HepG2 (cell line): ENCODE data around the gene HOXA1. TPM values are rescaled to one million over a fixed set of nuclear protein-coding genes. Genes with fewer than 3 reads are reported as not detected.

Experiments
- ARID2 ChIP-seq: sonication (generic); formaldehyde crosslinking; IDR thresholded peaks from 2 replicates; pipeline ENCODE4 v1.8.1; 2022; ENCODE audit warnings: mild to moderate bottlenecking, missing genetic modification reagents, borderline replicate concordance
- ARID3A ChIP-seq: IDR thresholded peaks from 2 replicates; pipeline ENCODE4 v1.6.1; 2012; ENCODE audit warnings: low read depth, low read length, improper control_type of control experiment
- BORCS8-MEF2B ChIP-seq: sonication (generic); formaldehyde crosslinking; IDR thresholded peaks from 2 replicates; pipeline ENCODE4 v1.8.0; 2022; ENCODE audit warnings: mild to moderate bottlenecking, missing genetic modification reagents
- CBX1 ChIP-seq: IDR thresholded peaks from one replicate; pipeline ENCODE4 v1.6.1; 2016; ENCODE audit warnings: antibody characterized with exemption, low read depth
- DPF2 ChIP-seq: sonication (generic); formaldehyde crosslinking; IDR thresholded peaks from 2 replicates; pipeline ENCODE4 v1.4.0; 2020; ENCODE audit warnings: mild to moderate bottlenecking, low read depth, missing genetic modification reagents, borderline replicate concordance
- GMEB1 ChIP-seq: sonication (generic); formaldehyde crosslinking; IDR thresholded peaks from 2 replicates; pipeline ENCODE4 v1.5.1; 2020; ENCODE audit warnings: missing genetic modification reagents, mild to moderate bottlenecking, borderline replicate concordance
- KMT2A ChIP-seq: sonication (generic); formaldehyde crosslinking; IDR thresholded peaks from 2 replicates; pipeline ENCODE4 v1.4.0; 2020; ENCODE audit warnings: missing genetic modification reagents
- NFE2L1 ChIP-seq: sonication (generic); formaldehyde crosslinking; IDR thresholded peaks from 2 replicates; pipeline ENCODE4 v1.4.0; 2020; ENCODE audit warnings: missing genetic modification reagents, mild to moderate bottlenecking, borderline replicate concordance
- PHB2 ChIP-seq: fragments of 450-650 bp; IDR thresholded peaks from 2 replicates; pipeline ENCODE4 v1.6.1; 2018; ENCODE audit not compliant: partially characterized antibody
- SMAD1 ChIP-seq: sonication (generic); formaldehyde crosslinking; IDR thresholded peaks from 2 replicates; pipeline ENCODE4 v1.4.0; 2020; ENCODE audit warnings: missing genetic modification reagents, low read depth, mild to moderate bottlenecking, borderline replicate concordance
- TRIM24 ChIP-seq: sonication (generic); formaldehyde crosslinking; IDR thresholded peaks from 2 replicates; pipeline ENCODE4 v1.8.0; 2022; ENCODE audit warnings: mild to moderate bottlenecking, missing genetic modification reagents
- U2AF2 ChIP-seq: fragments of 200-400 bp; formaldehyde crosslinking; IDR thresholded peaks from 2 replicates; pipeline ENCODE4 v1.6.1; 2017; ENCODE audit warnings: low read depth, mild to moderate bottlenecking, low read length
- polyA plus RNA-seq, 8 experiments: library from polyadenylated mRNA; depleted of rRNA in 3 of 8; stranded (reverse) in 7 of 8; unstranded in 1 of 8; fragments of >200 nt; fragmentation: Illumina TruSeq in 4 of 8; extraction: Trizol in 4 of 8; gene quantifications; 2 replicates each; pipeline versions ENCODE4 v1.2.1 to v1.2.3, GENCODE V29; 2011 to 2016; ENCODE audit warnings: low read depth in 4 of 8, missing spikeins in 1 of 8, mixed read lengths in 1 of 8; ENCODE audit not compliant: insufficient read depth in 1 of 8
- total RNA-seq, 5 experiments: library from RNA; depleted of rRNA; stranded (reverse); fragments of >200 nt; fragmentation: Illumina TruSeq; extraction: Trizol; gene quantifications; 2 replicates each; pipeline ENCODE4 v1.2.3, GENCODE V29; 2016; ENCODE audit warnings: low read depth in 1 of 5
- TF ChIP-seq, protein P1 (sequence below): sonication (generic); formaldehyde crosslinking; IDR thresholded peaks from 2 replicates; pipeline ENCODE4 v1.5.0; 2020; ENCODE audit warnings: mild to moderate bottlenecking, missing genetic modification reagents, borderline replicate concordance
- TF ChIP-seq, protein P2 (sequence below): sonication (generic); formaldehyde crosslinking; conservative IDR thresholded peaks from 2 replicates; pipeline ENCODE4 v1.5.0; 2020; ENCODE audit warnings: missing genetic modification reagents

Gene HOXA1
- total and polyA plus RNA-seq, 2 of the 13 experiments (the other 11 are each of a cell fraction or from before 2014, with no cell fraction given), result 0.18 to 0.20 TPM

DNA sequence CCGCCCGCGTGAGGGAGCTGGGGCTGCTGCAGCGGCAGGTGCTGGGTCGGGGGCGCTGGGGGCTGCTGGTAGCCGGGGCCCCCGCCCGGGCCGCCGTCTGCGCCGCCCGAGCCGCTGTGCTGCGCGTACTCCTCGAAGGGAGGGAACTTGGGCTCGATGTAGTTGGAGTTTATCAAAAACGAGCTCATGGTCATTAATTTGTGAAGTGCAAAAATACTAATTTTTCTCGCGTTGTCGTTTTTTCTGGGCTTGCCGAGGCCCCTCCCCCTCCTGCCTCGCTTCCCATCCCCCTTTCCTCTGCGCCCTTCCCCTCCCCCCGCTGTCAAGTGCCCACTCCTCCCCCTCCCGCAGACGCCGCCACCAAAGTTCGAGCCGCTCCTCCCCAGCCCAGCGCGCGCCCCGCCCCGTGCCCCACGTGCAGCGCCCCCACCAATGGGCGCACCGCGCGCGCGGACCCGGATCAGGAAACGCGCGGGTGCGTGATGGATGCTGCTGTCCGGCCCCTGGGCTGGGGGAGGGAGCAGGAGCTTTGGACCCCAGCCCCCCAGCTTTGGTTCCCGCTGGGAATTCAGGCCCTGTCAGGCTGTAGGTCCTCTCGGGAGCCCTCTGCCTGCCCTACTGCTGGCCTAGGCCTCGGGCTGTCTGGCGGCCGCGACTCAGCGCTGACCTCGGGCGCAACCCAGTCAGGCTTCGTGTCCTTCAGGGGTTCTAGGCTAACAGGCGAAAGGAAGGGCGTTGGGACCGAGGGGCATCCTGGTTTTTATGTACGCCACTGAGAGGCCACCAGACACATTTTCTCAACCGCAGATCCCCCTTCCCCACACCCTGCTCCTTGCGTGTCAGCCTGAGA lies 35.0 kb upstream of the HOXA1 start, which contains the start of gene HOXA4 (continued):
- TF ChIP-seq U2AF2 (no peak), ARID3A (no peak), GMEB1 (CRISPR knock-in tag) (peak; percentile 84), KMT2A (CRISPR knock-in tag) (peak; percentile 84), TRIM24 (CRISPR knock-in tag) (no peak), ARID2 (CRISPR knock-in tag) (peak; percentile 52; the same call in 1 of the 2 replicates), BORCS8-MEF2B (CRISPR knock-in tag) (peak; percentile 87), NFE2L1 (CRISPR knock-in tag) (no peak), CBX1 (peak; percentile 63), PHB2 (no peak), SMAD1 (no peak), DPF2 (CRISPR knock-in tag) (no peak)
- TF ChIP-seq, protein P1, sequence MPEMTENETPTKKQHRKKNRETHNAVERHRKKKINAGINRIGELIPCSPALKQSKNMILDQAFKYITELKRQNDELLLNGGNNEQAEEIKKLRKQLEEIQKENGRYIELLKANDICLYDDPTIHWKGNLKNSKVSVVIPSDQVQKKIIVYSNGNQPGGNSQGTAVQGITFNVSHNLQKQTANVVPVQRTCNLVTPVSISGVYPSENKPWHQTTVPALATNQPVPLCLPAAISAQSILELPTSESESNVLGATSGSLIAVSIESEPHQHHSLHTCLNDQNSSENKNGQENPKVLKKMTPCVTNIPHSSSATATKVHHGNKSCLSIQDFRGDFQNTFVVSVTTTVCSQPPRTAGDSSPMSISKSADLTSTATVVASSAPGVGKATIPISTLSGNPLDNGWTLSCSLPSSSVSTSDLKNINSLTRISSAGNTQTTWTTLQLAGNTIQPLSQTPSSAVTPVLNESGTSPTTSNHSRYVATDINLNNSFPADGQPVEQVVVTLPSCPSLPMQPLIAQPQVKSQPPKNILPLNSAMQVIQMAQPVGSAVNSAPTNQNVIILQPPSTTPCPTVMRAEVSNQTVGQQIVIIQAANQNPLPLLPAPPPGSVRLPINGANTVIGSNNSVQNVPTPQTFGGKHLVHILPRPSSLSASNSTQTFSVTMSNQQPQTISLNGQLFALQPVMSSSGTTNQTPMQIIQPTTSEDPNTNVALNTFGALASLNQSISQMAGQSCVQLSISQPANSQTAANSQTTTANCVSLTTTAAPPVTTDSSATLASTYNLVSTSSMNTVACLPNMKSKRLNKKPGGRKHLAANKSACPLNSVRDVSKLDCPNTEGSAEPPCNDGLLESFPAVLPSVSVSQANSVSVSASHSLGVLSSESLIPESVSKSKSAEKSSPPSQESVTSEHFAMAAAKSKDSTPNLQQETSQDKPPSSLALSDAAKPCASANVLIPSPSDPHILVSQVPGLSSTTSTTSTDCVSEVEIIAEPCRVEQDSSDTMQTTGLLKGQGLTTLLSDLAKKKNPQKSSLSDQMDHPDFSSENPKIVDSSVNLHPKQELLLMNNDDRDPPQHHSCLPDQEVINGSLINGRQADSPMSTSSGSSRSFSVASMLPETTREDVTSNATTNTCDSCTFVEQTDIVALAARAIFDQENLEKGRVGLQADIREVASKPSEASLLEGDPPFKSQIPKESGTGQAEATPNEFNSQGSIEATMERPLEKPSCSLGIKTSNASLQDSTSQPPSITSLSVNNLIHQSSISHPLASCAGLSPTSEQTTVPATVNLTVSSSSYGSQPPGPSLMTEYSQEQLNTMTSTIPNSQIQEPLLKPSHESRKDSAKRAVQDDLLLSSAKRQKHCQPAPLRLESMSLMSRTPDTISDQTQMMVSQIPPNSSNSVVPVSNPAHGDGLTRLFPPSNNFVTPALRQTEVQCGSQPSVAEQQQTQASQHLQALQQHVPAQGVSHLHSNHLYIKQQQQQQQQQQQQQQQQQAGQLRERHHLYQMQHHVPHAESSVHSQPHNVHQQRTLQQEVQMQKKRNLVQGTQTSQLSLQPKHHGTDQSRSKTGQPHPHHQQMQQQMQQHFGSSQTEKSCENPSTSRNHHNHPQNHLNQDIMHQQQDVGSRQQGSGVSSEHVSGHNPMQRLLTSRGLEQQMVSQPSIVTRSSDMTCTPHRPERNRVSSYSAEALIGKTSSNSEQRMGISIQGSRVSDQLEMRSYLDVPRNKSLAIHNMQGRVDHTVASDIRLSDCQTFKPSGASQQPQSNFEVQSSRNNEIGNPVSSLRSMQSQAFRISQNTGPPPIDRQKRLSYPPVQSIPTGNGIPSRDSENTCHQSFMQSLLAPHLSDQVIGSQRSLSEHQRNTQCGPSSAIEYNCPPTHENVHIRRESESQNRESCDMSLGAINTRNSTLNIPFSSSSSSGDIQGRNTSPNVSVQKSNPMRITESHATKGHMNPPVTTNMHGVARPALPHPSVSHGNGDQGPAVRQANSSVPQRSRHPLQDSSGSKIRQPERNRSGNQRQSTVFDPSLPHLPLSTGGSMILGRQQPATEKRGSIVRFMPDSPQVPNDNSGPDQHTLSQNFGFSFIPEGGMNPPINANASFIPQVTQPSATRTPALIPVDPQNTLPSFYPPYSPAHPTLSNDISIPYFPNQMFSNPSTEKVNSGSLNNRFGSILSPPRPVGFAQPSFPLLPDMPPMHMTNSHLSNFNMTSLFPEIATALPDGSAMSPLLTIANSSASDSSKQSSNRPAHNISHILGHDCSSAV (CRISPR knock-in tag), result no peak
- TF ChIP-seq, protein P2, sequence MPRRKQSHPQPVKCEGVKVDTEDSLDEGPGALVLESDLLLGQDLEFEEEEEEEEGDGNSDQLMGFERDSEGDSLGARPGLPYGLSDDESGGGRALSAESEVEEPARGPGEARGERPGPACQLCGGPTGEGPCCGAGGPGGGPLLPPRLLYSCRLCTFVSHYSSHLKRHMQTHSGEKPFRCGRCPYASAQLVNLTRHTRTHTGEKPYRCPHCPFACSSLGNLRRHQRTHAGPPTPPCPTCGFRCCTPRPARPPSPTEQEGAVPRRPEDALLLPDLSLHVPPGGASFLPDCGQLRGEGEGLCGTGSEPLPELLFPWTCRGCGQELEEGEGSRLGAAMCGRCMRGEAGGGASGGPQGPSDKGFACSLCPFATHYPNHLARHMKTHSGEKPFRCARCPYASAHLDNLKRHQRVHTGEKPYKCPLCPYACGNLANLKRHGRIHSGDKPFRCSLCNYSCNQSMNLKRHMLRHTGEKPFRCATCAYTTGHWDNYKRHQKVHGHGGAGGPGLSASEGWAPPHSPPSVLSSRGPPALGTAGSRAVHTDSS (CRISPR knock-in tag), result no peak
